Gastrocnemius medialis (tissue), 4 donors: ENCODE measurements around the gene KCNF1. TPM values are rescaled to one million over a fixed set of nuclear protein-coding genes. Genes with fewer than 3 reads are reported as not detected.
A peak's percentile ranks its signal among the peaks of the same experiment; 100 is the strongest.

Source experiments
- ATAC-seq, 2 donors: fragments of 150-250 bp; one replicate each; pipeline ENCODE4 v1.9.1; 2016
- DNase-seq, 2 donors: peaks; one replicate each; pipeline ENCODE4 v3.0.0-alpha.2; 2019
- H3K27ac ChIP-seq, 4 donors: fragments of 200-600 bp; sonication (generic); 1 replicate in 1 of 4; 2 replicates in 3 of 4; pipeline ENCODE4 v1.5.1; 2016 to 2018; ENCODE audit warnings: mild to moderate bottlenecking in 2 of 4, moderate library complexity in 1 of 4
- H3K27me3 ChIP-seq, 3 donors: fragments of 200-600 bp; sonication (generic) in 2 of 3; 1 replicate in 1 of 3; 2 replicates in 2 of 3; pipeline versions ENCODE4 v1.5.1 to v1.6.0; 2016 to 2019; ENCODE audit warnings: mild to moderate bottlenecking in 1 of 3, moderate library complexity in 1 of 3
- H3K36me3 ChIP-seq, 2 donors: fragments of 200-600 bp; sonication (generic) in 1 of 2; one replicate each; pipeline ENCODE4 v1.5.1; 2017 to 2018
- H3K4me1 ChIP-seq, 2 donors: fragments of 200-600 bp; sonication (generic) in 1 of 2; one replicate each; pipeline ENCODE4 v1.5.1; 2016 to 2017; ENCODE audit warnings: mild to moderate bottlenecking in 2 of 2
- H3K4me3 ChIP-seq, 4 donors: fragments of 200-600 bp; sonication (generic) in 3 of 4; 1 replicate in 1 of 4; 2 replicates in 3 of 4; pipeline ENCODE4 v1.5.1; 2016 to 2019; ENCODE audit warnings: mild to moderate bottlenecking in 2 of 4
- H3K9me3 ChIP-seq, 3 donors: fragments of 200-600 bp; sonication (generic) in 2 of 3; 1 replicate in 1 of 3; 2 replicates in 2 of 3; pipeline ENCODE4 v1.5.1; 2016 to 2019
- POLR2A ChIP-seq, 2 donors: fragments of 450-650 bp; IDR thresholded peaks; one replicate each; pipeline ENCODE4 v1.6.1; 2017; ENCODE audit warnings: antibody characterized with exemption in 2 of 2, mild to moderate bottlenecking in 2 of 2, moderate library complexity in 2 of 2
- in situ Hi-C, 4 donors: fragments of 200-750 bp; cut with MboI; loops; one replicate each; pipeline versions ENCODE4 v1.15.0 to v1.8.0; 2017; ENCODE audit warnings: low sequenced_read_pairs in 4 of 4
- intact Hi-C: fragments of 100-400 bp; cut with DNase I; formaldehyde crosslinking; loops from one replicate; pipeline ENCODE4 v1.15.1; 2023; ENCODE audit warnings: low total_unique reads
- total RNA-seq, 4 donors: library from RNA; depleted of rRNA; stranded (reverse); fragments of >200 nt; gene quantifications; one replicate each; pipeline versions ENCODE4 v1.1.0 to v1.2.3, GENCODE V29; 2016
- TF ChIP-seq, protein P1 (sequence below), 5 experiments: fragments of 450-650 bp in 3 of 5; fragments of 200-600 bp in 2 of 5; sonication (generic) in 2 of 5; IDR thresholded peaks in 4 of 5; conservative IDR thresholded peaks in 1 of 5; 1 replicate in 4 of 5; 2 replicates in 1 of 5; pipeline ENCODE4 v1.5.1; 2016 to 2019; ENCODE audit warnings: antibody characterized with exemption in 5 of 5, mild to moderate bottlenecking in 3 of 5, moderate library complexity in 3 of 5

Gene KCNF1
- total RNA-seq, 4 donors from 2014 or later: not detected

DNA sequence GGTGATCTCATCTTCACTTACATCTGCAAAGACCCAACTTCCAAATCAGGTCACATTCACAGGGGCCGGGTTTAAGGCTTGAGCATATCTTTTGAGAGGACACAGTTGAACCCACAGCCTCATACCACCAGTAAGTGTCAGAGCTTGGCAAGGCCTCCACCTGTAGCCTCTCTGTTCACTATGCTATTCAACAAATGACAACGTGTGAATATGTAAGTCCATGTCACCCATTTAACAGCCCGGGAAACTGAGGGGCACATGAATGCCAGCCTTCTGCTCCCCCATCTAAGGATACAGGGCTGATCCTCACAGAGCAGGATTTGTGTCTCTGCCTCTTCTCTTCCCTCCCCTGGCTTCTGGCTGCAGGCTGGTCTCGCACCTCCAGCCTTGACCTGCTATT, 3.5 kb upstream of the KCNF1 start:
- H3K4me3 ChIP-seq: no peak overlapping the region
- peaks cover 20 to 21% (median 21%) of the 10 kb centered on the region in 3 donors for H3K27me3 ChIP-seq
- in situ Hi-C loops: no loop called here
- no peak for ATAC-seq
- H3K36me3 ChIP-seq: no peaks in the 10 kb centered on the region
- TF ChIP-seq POLR2A (IDR thresholded peaks at IDR 0.05): no peak
- TF ChIP-seq, protein P1, sequence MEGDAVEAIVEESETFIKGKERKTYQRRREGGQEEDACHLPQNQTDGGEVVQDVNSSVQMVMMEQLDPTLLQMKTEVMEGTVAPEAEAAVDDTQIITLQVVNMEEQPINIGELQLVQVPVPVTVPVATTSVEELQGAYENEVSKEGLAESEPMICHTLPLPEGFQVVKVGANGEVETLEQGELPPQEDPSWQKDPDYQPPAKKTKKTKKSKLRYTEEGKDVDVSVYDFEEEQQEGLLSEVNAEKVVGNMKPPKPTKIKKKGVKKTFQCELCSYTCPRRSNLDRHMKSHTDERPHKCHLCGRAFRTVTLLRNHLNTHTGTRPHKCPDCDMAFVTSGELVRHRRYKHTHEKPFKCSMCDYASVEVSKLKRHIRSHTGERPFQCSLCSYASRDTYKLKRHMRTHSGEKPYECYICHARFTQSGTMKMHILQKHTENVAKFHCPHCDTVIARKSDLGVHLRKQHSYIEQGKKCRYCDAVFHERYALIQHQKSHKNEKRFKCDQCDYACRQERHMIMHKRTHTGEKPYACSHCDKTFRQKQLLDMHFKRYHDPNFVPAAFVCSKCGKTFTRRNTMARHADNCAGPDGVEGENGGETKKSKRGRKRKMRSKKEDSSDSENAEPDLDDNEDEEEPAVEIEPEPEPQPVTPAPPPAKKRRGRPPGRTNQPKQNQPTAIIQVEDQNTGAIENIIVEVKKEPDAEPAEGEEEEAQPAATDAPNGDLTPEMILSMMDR (IDR thresholded peaks at IDR 0.05 in 4 of 5, conservative IDR thresholded peaks at IDR 0.05 in 1 of 5): no peak
- no peaks in the 10 kb centered on the region for H3K9me3 ChIP-seq
- intact Hi-C loops: no loop called here
- no peak overlapping the region for H3K27ac ChIP-seq
- no peaks in the 10 kb centered on the region for H3K4me1 ChIP-seq
- no peak for DNase-seq

- in situ Hi-C loops (no loop called here), intact Hi-C loops (no loop called here)
- H3K27me3 ChIP-seq: peaks cover 24 to 29% (median 25%) of the 10 kb centered on the region in 3 donors
- H3K4me1 ChIP-seq: no peaks in the 10 kb centered on the region
- no peak overlapping the region for H3K4me3 ChIP-seq
- H3K36me3 ChIP-seq: no peaks in the 10 kb centered on the region
- DNase-seq: no peak
- TF ChIP-seq POLR2A (IDR thresholded peaks at IDR 0.05): no peak
- no peak overlapping the region for H3K27ac ChIP-seq
- no peak for ATAC-seq
- H3K9me3 ChIP-seq: no peaks in the 10 kb centered on the region
Observed at GRCh38 chr2:10909050-10909995, 2.4 kb upstream of the KCNF1 start.

GRCh38 chr2:10909996-10910341, 1.8 kb upstream of the KCNF1 start:
- intact Hi-C loops: loop anchor here (5.0 kb wide), 1 partner anchor 73 kb away; no protein-coding TSS in a partner anchor
- H3K4me1 ChIP-seq: no peaks in the 10 kb centered on the region
- ATAC-seq (no peak), DNase-seq (no peak)
- H3K4me3 ChIP-seq: no peak overlapping the region
- TF ChIP-seq POLR2A (IDR thresholded peaks at IDR 0.05): no peak
- TF ChIP-seq, protein P1 (IDR thresholded peaks at IDR 0.05 in 4 of 5, conservative IDR thresholded peaks at IDR 0.05 in 1 of 5): no peak
- no peaks in the 10 kb centered on the region for H3K36me3 ChIP-seq
- peaks cover 24 to 29% (median 26%) of the 10 kb centered on the region in 3 donors for H3K27me3 ChIP-seq
- in situ Hi-C loops: no loop called here
- H3K27ac ChIP-seq: no peak overlapping the region
- no peaks in the 10 kb centered on the region for H3K9me3 ChIP-seq

- DNase-seq: no peak
- intact Hi-C loops: loop anchor here (5.0 kb wide), 1 partner anchor 73 kb away; no protein-coding TSS in a partner anchor
- Histone ChIP-seq H3K4me3 (no peak overlapping the region), H3K27me3 (peaks cover 24 to 29% (median 26%) of the 10 kb centered on the region in 3 donors), H3K9me3 (no peaks in the 10 kb centered on the region), H3K36me3 (no peaks in the 10 kb centered on the region), H3K27ac (no peak overlapping the region), H3K4me1 (no peaks in the 10 kb centered on the region)
- ATAC-seq: no peak
- TF ChIP-seq, protein P1 (IDR thresholded peaks at IDR 0.05 in 4 of 5, conservative IDR thresholded peaks at IDR 0.05 in 1 of 5): no peak
- no peak for TF ChIP-seq POLR2A (IDR thresholded peaks at IDR 0.05)
- in situ Hi-C loops: no loop called here
Observed at GRCh38 chr2:10910625-10911024, 1.1 kb upstream of the KCNF1 start.

GRCh38 chr2:10912076-10912731, 470 bp downstream of the KCNF1 start:
- ATAC-seq: no peak
- H3K27me3 ChIP-seq: peaks cover 24 to 29% (median 26%) of the 10 kb centered on the region in 3 donors
- intact Hi-C loops (loop anchor here (5.0 kb wide), 1 partner anchor 75 kb away; no protein-coding TSS in a partner anchor), in situ Hi-C loops (no loop called here)
- H3K4me1 ChIP-seq: no peaks in the 10 kb centered on the region
- no peak for DNase-seq
- TF ChIP-seq, protein P1 (IDR thresholded peaks at IDR 0.05 in 4 of 5, conservative IDR thresholded peaks at IDR 0.05 in 1 of 5): no peak
- no peak for TF ChIP-seq POLR2A (IDR thresholded peaks at IDR 0.05)
- no peak overlapping the region for H3K27ac ChIP-seq
- H3K9me3 ChIP-seq: no peaks in the 10 kb centered on the region
- H3K4me3 ChIP-seq: peak overlapping the region in 3 of 4 donors; percentile 10 to 38 (median 28)
- H3K36me3 ChIP-seq: no peaks in the 10 kb centered on the region
